MM.1S (cell line): ENCODE results near the gene PPP2R5C.

Experiments used
- DNase-seq: peaks from one replicate; pipeline ENCODE4 v3.0.0-alpha.2; 2015
- H2AFZ ChIP-seq: fragments of 300-600 bp; sonication (generic); 2 replicates; pipeline ENCODE4 v1.6.0; 2016; ENCODE audit warnings: antibody characterized with exemption, low read length
- H3F3A ChIP-seq: fragments of 300-600 bp; sonication (generic); 2 replicates; pipeline ENCODE4 v1.6.1; 2016; ENCODE audit warnings: mild to moderate bottlenecking, antibody characterized with exemption, low read length, moderate library complexity, mixed read lengths; ENCODE audit not compliant: insufficient read depth
- H3K27ac ChIP-seq: fragments of 300-600 bp; sonication (generic); 2 replicates; pipeline ENCODE4 v1.5.1; 2016; ENCODE audit warnings: mild to moderate bottlenecking, low read length
- H3K27me3 ChIP-seq: fragments of 300-600 bp; sonication (generic); replicated peaks from 2 replicates; pipeline ENCODE4 v1.6.0; 2016; ENCODE audit warnings: low read length; ENCODE audit not compliant: insufficient read depth
- H3K36me3 ChIP-seq: fragments of 300-600 bp; sonication (generic); replicated peaks from 2 replicates; pipeline ENCODE4 v1.6.1; 2016; ENCODE audit warnings: mild to moderate bottlenecking, low read length, mixed read lengths; ENCODE audit not compliant: insufficient read depth
- H3K4me1 ChIP-seq: fragments of 300-600 bp; sonication (generic); 2 replicates; pipeline ENCODE4 v1.6.1; 2016; ENCODE audit warnings: low read length, mixed read lengths
- H3K4me2 ChIP-seq: fragments of 300-600 bp; sonication (generic); 2 replicates; pipeline ENCODE4 v1.6.0; 2016; ENCODE audit warnings: low read depth, low read length
- H3K4me3 ChIP-seq: fragments of 300-600 bp; sonication (generic); 2 replicates; pipeline ENCODE4 v1.5.1; 2016; ENCODE audit warnings: low read length, mixed read lengths
- H3K79me2 ChIP-seq: fragments of 300-600 bp; sonication (generic); 2 replicates; pipeline ENCODE4 v1.6.1; 2016; ENCODE audit warnings: mixed run types, low read length, mixed read lengths
- H3K9ac ChIP-seq: fragments of 300-600 bp; sonication (generic); 2 replicates; pipeline ENCODE4 v1.6.1; 2016; ENCODE audit warnings: low read length, mixed read lengths
- H3K9me2 ChIP-seq: fragments of 300-600 bp; sonication (generic); replicated peaks from 2 replicates; pipeline ENCODE4 v1.6.1; 2016; ENCODE audit warnings: mild to moderate bottlenecking, low read length, mixed read lengths; ENCODE audit not compliant: insufficient read depth
- H3K9me3 ChIP-seq: fragments of 300-600 bp; sonication (generic); replicated peaks from 2 replicates; pipeline ENCODE4 v1.6.1; 2016; ENCODE audit warnings: mild to moderate bottlenecking, low read length, mixed read lengths; ENCODE audit not compliant: insufficient read depth
- H4K20me1 ChIP-seq: fragments of 300-600 bp; sonication (generic); 2 replicates; pipeline ENCODE4 v1.6.1; 2016; ENCODE audit warnings: mild to moderate bottlenecking, low read length, moderate library complexity, mixed read lengths; ENCODE audit not compliant: insufficient read depth
- EZH2 ChIP-seq: fragments of 300-600 bp; sonication (generic); optimal IDR thresholded peaks from 2 replicates; pipeline ENCODE3; 2017; ENCODE audit warnings: low read depth, mild to moderate bottlenecking, antibody characterized with exemption, low read length, mixed read lengths
- EZH2phosphoT487 ChIP-seq: fragments of 300-600 bp; sonication (generic); IDR thresholded peaks from 2 replicates; pipeline ENCODE4 v1.6.1; 2018; ENCODE audit warnings: antibody characterized with exemption, low read length
- TF ChIP-seq, protein P1 (sequence below): fragments of 300-600 bp; sonication (generic); IDR thresholded peaks from 2 replicates; pipeline ENCODE4 v1.5.1; 2016; ENCODE audit warnings: antibody characterized with exemption, low read length, mixed read lengths

The PPP2R5C gene

DNA sequence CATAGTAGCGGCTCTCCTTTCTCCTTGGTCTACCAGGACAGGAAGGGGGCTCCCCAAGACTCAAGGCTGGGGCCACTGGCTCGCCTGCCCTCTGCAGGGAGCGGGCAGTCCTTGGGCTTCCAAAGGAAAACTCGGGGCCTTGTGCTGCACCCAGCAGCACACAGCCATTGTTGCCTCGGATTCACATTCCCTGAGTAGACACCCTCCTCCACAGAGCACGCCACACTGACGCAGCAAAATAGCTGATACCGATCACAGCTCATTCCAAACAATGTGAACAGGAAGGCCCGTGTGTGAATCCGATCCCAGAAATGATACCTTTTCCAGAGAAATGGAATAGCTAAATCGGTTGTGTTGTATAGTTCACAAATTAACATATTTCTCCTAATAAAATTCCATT is 137.8 kb downstream of the PPP2R5C start:
- no peak for DNase-seq
- H4K20me1 ChIP-seq: no peaks in the 10 kb centered on the region
- H3K9me3 ChIP-seq: no peaks in the 10 kb centered on the region
- no peak overlapping the region for H3K9ac ChIP-seq
- H2AFZ ChIP-seq: no peak overlapping the region
- H3K4me3 ChIP-seq: no peak overlapping the region
- no peaks in the 10 kb centered on the region for H3K9me2 ChIP-seq
- H3K27me3 ChIP-seq: no peaks in the 10 kb centered on the region
- H3K27ac ChIP-seq: no peak overlapping the region
- H3K4me1 ChIP-seq: no peaks in the 10 kb centered on the region
- H3K79me2 ChIP-seq: no peaks in the 10 kb centered on the region
- no peaks in the 10 kb centered on the region for H3K36me3 ChIP-seq
- TF ChIP-seq EZH2phosphoT487 (no peak), EZH2 (no peak)
- TF ChIP-seq, protein P1, sequence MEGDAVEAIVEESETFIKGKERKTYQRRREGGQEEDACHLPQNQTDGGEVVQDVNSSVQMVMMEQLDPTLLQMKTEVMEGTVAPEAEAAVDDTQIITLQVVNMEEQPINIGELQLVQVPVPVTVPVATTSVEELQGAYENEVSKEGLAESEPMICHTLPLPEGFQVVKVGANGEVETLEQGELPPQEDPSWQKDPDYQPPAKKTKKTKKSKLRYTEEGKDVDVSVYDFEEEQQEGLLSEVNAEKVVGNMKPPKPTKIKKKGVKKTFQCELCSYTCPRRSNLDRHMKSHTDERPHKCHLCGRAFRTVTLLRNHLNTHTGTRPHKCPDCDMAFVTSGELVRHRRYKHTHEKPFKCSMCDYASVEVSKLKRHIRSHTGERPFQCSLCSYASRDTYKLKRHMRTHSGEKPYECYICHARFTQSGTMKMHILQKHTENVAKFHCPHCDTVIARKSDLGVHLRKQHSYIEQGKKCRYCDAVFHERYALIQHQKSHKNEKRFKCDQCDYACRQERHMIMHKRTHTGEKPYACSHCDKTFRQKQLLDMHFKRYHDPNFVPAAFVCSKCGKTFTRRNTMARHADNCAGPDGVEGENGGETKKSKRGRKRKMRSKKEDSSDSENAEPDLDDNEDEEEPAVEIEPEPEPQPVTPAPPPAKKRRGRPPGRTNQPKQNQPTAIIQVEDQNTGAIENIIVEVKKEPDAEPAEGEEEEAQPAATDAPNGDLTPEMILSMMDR: no peak
- H3K4me2 ChIP-seq: no peak overlapping the region
- no peaks in the 10 kb centered on the region for H3F3A ChIP-seq

DNA sequence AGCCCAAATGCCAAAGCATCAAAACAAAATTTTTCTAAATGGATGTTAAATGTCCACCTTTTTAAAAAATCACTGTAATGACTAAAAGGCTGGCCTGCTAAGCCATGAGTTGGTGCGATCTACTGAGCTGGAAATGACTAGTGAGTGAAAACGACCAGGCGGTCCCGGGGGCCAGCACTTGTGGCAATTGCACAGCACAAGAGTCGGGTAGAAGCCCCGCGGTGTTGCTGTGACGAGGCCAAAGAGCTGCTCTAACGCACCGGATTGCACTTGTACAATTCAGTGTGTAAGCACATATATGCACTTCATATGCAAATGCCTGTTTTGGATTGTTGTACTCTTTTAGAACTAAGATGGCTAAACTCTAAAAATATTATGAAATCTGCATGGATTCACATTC is 138.7 kb downstream of the PPP2R5C start:
- H3K36me3 ChIP-seq: no peaks in the 10 kb centered on the region
- TF ChIP-seq, protein P1: no peak
- TF ChIP-seq EZH2phosphoT487 (no peak), EZH2 (no peak)

DNA sequence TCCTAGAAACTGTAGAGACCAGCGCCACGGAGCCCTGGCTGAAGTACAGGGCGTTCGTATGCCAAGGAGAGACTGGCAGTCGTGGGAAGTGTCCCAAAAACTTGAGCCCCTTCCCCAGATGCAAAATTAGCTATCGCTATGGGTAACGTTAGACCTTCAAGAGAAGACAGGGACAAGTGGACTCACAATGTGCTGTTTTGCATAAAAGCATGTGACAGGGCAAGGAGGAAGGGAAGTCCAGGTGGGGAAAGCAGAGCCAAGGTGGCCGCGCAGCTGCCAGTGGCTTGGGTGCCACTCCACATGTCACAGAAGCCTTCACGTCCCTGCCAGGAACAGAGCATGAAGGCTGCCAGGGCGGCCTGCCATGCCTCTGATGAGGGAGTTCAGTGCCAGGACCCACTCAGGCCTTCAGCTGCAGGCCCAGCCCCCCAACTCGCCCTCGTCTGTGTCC is 141.6 kb downstream of the PPP2R5C start:
- no peaks in the 10 kb centered on the region for H3K27me3 ChIP-seq
- no peaks in the 10 kb centered on the region for H3K4me1 ChIP-seq
- TF ChIP-seq EZH2phosphoT487 (no peak), EZH2 (no peak)
- TF ChIP-seq, protein P1: no peak
- H3K9ac ChIP-seq: no peak overlapping the region
- no peaks in the 10 kb centered on the region for H3K9me3 ChIP-seq
- H3K4me3 ChIP-seq: no peak overlapping the region
- H3K27ac ChIP-seq: no peak overlapping the region
- H2AFZ ChIP-seq: no peak overlapping the region
- no peaks in the 10 kb centered on the region for H4K20me1 ChIP-seq
- no peaks in the 10 kb centered on the region for H3K36me3 ChIP-seq
- no peak for DNase-seq
- no peaks in the 10 kb centered on the region for H3K79me2 ChIP-seq
- no peaks in the 10 kb centered on the region for H3F3A ChIP-seq
- no peak overlapping the region for H3K4me2 ChIP-seq
- no peaks in the 10 kb centered on the region for H3K9me2 ChIP-seq

More for the DNA sequence above, 138.7 kb downstream of the PPP2R5C start:
- no peak for DNase-seq
- H3K4me3 ChIP-seq: no peak overlapping the region
- no peak overlapping the region for H3K4me2 ChIP-seq
- H3K9me3 ChIP-seq: no peaks in the 10 kb centered on the region
- H3K27me3 ChIP-seq: no peaks in the 10 kb centered on the region
- H3K79me2 ChIP-seq: no peaks in the 10 kb centered on the region
- H4K20me1 ChIP-seq: no peaks in the 10 kb centered on the region
- H3K4me1 ChIP-seq: no peaks in the 10 kb centered on the region
- H3K27ac ChIP-seq: no peak overlapping the region
- H2AFZ ChIP-seq: no peak overlapping the region
- H3K9me2 ChIP-seq: no peaks in the 10 kb centered on the region
- no peaks in the 10 kb centered on the region for H3F3A ChIP-seq
- no peak overlapping the region for H3K9ac ChIP-seq
